Upper lobe of right lung (tissue), 1 donor: ENCODE data around the gene HOXB2. TPM values are rescaled to one million over a fixed set of nuclear protein-coding genes. Genes with fewer than 3 reads are reported as not detected.

Experiments used
- ATAC-seq: fragments of 200-7000 bp; cut with Tn5 transposase; one replicate; pipeline ENCODE4 v1.9.1; 2020; ENCODE audit warnings: mild to moderate bottlenecking, moderate library complexity
- DNase-seq: peaks from one replicate; pipeline ENCODE4 v3.0.0-alpha.2; 2020
- H3K27ac ChIP-seq: fragments of 200-600 bp; one replicate; pipeline ENCODE4 v1.8.0; 2022
- H3K27me3 ChIP-seq: fragments of 200-600 bp; one replicate; pipeline ENCODE4 v1.8.0; 2022; ENCODE audit warnings: mild to moderate bottlenecking
- H3K36me3 ChIP-seq: fragments of 200-600 bp; one replicate; pipeline ENCODE4 v1.8.0; 2022
- H3K4me1 ChIP-seq: fragments of 200-600 bp; one replicate; pipeline ENCODE4 v1.8.0; 2022
- H3K4me3 ChIP-seq: fragments of 200-600 bp; one replicate; pipeline ENCODE4 v1.8.0; 2022; ENCODE audit warnings: mild to moderate bottlenecking
- H3K9me3 ChIP-seq: fragments of 200-600 bp; one replicate; pipeline ENCODE4 v1.8.0; 2022
- intact Hi-C: fragments of 100-400 bp; cut with DNase I; formaldehyde crosslinking; loops from one replicate; pipeline ENCODE4 v1.11.0; 2022
- total RNA-seq: library from RNA; stranded (reverse); fragmentation: NEBNext Ultra II Directional; extraction: Animal tissue kit (Norgen Biotek cat#: 25700); gene quantifications from one replicate; pipeline ENCODE4 v1.2.1, GENCODE V29; 2021
- TF ChIP-seq, protein P1 (sequence below): fragments of 200-600 bp; IDR thresholded peaks from one replicate; pipeline ENCODE4 v1.8.0; 2022; ENCODE audit warnings: antibody characterized with exemption
- donor health status: DM: no; HTN: yes; CAD: no; lungs with severe emphysema.

The HOXB2 gene
- total RNA-seq, 1 donor from 2014 or later: 11.0 TPM

DNA sequence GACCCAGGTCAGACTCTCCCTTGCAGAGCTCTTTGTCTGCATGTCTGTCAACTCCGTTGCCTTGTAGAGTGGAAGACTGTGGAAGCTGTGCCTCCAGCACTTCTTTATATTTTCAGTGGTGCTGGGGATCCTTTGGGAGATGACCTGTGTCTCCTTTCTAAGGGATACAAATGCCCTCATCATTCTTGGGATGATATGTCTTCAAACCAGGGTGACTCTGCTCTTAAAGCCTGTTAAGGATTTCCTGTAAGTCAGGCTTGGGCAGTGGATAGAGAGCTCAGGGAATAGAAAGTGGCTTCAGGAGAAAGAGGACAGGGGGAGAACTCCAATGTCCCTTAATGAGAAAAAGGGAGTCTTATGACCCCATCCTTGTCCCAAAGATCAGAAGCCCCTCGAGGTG, 43.6 kb upstream of the HOXB2 start:
- Histone ChIP-seq H3K4me3 (peak overlapping the region; percentile 55), H3K9me3 (no peaks in the 10 kb centered on the region), H3K27me3 (peaks cover 67% of the 10 kb centered on the region), H3K27ac (peak overlapping the region; percentile 85), H3K36me3 (no peaks in the 10 kb centered on the region), H3K4me1 (peaks cover 41% of the 10 kb centered on the region)
- TF ChIP-seq, protein P1, sequence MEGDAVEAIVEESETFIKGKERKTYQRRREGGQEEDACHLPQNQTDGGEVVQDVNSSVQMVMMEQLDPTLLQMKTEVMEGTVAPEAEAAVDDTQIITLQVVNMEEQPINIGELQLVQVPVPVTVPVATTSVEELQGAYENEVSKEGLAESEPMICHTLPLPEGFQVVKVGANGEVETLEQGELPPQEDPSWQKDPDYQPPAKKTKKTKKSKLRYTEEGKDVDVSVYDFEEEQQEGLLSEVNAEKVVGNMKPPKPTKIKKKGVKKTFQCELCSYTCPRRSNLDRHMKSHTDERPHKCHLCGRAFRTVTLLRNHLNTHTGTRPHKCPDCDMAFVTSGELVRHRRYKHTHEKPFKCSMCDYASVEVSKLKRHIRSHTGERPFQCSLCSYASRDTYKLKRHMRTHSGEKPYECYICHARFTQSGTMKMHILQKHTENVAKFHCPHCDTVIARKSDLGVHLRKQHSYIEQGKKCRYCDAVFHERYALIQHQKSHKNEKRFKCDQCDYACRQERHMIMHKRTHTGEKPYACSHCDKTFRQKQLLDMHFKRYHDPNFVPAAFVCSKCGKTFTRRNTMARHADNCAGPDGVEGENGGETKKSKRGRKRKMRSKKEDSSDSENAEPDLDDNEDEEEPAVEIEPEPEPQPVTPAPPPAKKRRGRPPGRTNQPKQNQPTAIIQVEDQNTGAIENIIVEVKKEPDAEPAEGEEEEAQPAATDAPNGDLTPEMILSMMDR: no peak
- no peak for DNase-seq
- ATAC-seq: no peak
- intact Hi-C loops: no loop called here

DNA sequence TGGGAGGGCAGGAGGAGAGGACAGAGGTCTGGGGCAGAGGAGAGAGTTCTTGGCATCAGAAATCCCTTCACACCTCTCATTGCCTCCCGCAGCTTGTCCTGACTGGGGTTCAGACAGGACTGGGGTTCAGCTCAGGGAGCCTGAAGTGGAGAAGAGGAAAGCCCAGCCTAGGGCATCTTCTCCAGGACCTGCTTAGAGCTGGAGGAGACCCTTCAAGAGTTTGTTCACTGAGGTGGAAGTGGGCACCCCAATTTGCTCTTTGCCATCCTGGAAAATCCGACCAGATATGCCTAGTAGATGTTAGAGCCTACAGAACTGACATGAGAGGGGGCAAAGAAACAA, 43.1 kb upstream of the HOXB2 start:
- Histone ChIP-seq H3K9me3 (no peaks in the 10 kb centered on the region), H3K27me3 (peaks cover 67% of the 10 kb centered on the region), H3K4me3 (peak overlapping the region; percentile 55), H3K36me3 (no peaks in the 10 kb centered on the region), H3K27ac (peak overlapping the region; percentile 85), H3K4me1 (peaks cover 37% of the 10 kb centered on the region)
- ATAC-seq (no peak), DNase-seq (peak; percentile 23)
- intact Hi-C loops: no loop called here
- TF ChIP-seq, protein P1: no peak

DNA sequence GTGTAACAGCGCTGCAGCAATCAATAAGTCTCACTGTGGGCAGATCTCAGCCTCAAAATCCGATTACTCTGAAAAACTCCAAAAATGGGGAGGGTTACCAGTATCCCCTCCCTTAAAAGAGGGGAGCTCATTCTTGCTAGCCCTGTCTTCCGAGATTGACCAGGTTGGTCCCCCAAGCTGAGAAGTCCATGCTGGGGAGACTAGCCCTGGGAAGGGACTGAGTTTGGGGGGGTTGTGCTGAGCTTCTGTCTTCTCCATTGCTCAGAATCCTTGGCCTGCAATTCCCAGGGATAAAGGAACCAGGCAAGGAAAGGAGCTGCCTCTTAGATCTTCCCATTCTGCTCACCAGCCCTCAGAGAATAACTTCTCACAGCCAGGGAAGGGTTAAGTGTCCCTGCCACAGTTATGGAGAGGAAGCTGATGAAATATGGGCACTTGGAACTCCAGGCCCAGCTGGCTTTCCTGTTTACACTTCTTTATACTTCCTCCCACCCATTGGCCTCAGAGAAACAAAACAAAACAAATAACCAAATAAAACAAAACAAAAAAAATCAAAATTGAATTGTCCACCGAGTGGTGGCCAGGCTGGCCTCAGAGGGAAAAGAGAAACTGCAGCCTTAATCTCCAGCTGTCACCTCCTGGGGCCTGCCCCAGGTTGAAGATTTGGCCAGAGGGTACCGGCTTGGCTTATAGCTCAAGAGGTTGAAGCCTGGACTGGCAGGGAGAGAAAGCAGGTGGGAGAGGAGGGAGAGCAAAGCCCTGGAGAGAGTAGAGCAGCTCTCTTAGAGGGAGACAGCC, 42.6 kb upstream of the HOXB2 start:
- Histone ChIP-seq H3K36me3 (no peaks in the 10 kb centered on the region), H3K4me3 (peak overlapping the region; percentile 55), H3K27me3 (peaks cover 67% of the 10 kb centered on the region), H3K4me1 (peaks cover 32% of the 10 kb centered on the region), H3K27ac (peak overlapping the region; percentile 85), H3K9me3 (no peaks in the 10 kb centered on the region)
- DNase-seq (peak; percentile 25), ATAC-seq (no peak)
- TF ChIP-seq, protein P1: no peak
- intact Hi-C loops: no loop called here

DNA sequence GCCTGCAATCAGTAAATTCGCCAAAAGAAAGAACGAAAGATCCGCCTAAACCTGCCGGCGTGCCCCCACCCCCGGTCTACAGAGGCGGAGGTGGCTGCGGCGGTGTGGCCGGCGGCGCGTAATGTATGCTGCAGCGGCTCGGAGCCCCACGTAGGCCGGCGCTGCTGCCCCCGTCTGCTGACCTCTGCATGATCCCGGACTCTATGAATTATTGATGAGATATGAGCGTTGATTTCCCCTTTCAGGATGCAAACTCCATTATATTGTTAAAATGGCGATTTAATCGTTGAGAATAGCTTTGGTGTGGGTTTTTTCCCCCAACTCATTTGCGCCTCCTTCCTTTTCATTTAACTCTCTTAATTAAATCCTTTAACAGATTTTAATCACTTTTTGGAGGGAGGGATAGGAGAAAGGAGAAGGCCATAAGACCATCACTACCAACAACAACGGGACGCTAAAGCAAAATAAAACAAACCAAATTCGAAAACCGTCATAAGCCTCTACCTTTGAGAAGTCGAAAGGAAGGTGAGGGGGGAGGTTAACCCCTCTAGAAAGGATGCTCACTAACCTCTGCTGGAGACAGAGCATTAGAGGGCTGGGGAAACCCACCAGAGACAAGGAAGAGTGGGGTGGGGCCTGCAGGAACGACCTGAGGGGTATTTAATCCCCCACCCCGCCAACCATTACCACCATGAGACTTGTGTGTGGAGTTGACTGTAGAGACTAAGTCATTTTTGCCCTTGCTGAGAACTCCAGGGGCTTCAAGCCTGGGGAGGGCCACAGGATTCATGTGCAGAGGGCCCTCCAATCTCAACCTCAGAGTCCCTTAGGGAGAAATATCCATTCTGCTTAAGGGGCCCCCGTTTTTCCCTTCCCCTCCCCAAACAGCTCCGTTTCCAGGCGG, 41.7 kb upstream of the HOXB2 start:
- Histone ChIP-seq H3K4me3 (peak overlapping the region; percentile 55), H3K27ac (peak overlapping the region; percentile 85), H3K36me3 (no peaks in the 10 kb centered on the region), H3K9me3 (no peaks in the 10 kb centered on the region), H3K27me3 (peaks cover 67% of the 10 kb centered on the region), H3K4me1 (peaks cover 29% of the 10 kb centered on the region)
- intact Hi-C loops: no loop called here
- no peak for ATAC-seq
- TF ChIP-seq, protein P1: no peak
- no peak for DNase-seq

DNA sequence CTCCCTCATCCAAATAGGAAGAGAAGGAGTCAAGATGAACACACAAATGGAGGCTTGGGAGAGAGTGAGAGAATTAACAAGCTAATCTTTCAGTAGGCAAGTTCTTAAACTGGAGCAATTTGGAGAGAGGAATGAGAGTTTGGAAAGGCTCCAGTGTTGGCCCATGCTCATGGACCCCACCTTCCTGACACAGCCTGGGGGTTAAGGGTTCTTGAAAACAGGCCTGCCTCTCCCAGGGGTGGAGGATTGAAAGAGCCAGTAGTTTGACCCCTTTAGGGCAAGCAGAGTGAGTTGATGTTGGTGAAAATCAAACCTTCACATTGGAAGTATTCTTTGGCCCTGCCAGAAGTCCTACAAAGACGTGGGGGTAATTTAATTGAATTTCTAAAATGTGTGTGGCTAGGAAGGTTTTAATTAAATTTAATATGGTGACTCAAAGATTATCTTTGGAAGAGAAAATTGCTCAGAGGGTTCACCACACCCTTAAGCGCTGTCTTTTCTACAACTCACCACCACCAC, 39.4 kb upstream of the HOXB2 start:
- Histone ChIP-seq H3K4me3 (no peak overlapping the region), H3K4me1 (peaks cover 33% of the 10 kb centered on the region), H3K27me3 (peaks cover 73% of the 10 kb centered on the region), H3K36me3 (no peaks in the 10 kb centered on the region), H3K27ac (no peak overlapping the region), H3K9me3 (no peaks in the 10 kb centered on the region)
- no peak for ATAC-seq
- no peak for DNase-seq
- intact Hi-C loops: no loop called here
- TF ChIP-seq, protein P1: no peak
